Sigmoid colon (tissue), 4 donors: Measurements from ENCODE around the gene CLDN25.

Source experiments
- CTCF ChIP-seq, 4 experiments: fragments of 450-650 bp in 3 of 4; fragments of 200-600 bp in 1 of 4; IDR thresholded peaks; one replicate each; pipeline ENCODE4 v1.5.1; 2016 to 2019; ENCODE audit warnings: antibody characterized with exemption in 4 of 4, mild to moderate bottlenecking in 3 of 4, moderate library complexity in 2 of 4
- EP300 ChIP-seq, 4 donors: sonication (generic); formaldehyde crosslinking; IDR thresholded peaks; one replicate each; pipeline ENCODE4 v1.6.1; 2017; ENCODE audit warnings: antibody characterized with exemption in 4 of 4
- POLR2A ChIP-seq, 2 donors: fragments of 450-650 bp; IDR thresholded peaks; one replicate each; pipeline ENCODE4 v1.6.1; 2016; ENCODE audit warnings: antibody characterized with exemption in 2 of 2, mild to moderate bottlenecking in 2 of 2, moderate library complexity in 2 of 2
- POLR2AphosphoS5 ChIP-seq, 4 donors: sonication (generic); formaldehyde crosslinking; IDR thresholded peaks; one replicate each; pipeline ENCODE4 v1.6.1; 2017; ENCODE audit warnings: antibody characterized with exemption in 4 of 4

- no peak for TF ChIP-seq CTCF (IDR thresholded peaks at IDR 0.05)
- TF ChIP-seq POLR2A (IDR thresholded peaks at IDR 0.05), result no peak
- no peak for TF ChIP-seq EP300 (IDR thresholded peaks at IDR 0.05)
- TF ChIP-seq POLR2AphosphoS5 (IDR thresholded peaks at IDR 0.05), result no peak
Measured at GRCh38 chr11:113782134-113782533, 2.5 kb downstream of the CLDN25 start.
